HG03354 (cell line): ENCODE measurements around the gene DNAJB11.
"Not testable (repeated sequence)": the region's sequence is repeated elsewhere in the genome, so short reads cannot be mapped to it uniquely, and the experiment has no call there.

ENCODE experiments used
- ATAC-seq: cut with Tn5 transposase; IDR thresholded peaks from one replicate; pipeline ENCODE4 v1.9.1; 2021; ENCODE audit warnings: mild to moderate bottlenecking; ENCODE audit not compliant: unreplicated experiment, poor library complexity, severe bottlenecking

DNAJB11 gene

DNA sequence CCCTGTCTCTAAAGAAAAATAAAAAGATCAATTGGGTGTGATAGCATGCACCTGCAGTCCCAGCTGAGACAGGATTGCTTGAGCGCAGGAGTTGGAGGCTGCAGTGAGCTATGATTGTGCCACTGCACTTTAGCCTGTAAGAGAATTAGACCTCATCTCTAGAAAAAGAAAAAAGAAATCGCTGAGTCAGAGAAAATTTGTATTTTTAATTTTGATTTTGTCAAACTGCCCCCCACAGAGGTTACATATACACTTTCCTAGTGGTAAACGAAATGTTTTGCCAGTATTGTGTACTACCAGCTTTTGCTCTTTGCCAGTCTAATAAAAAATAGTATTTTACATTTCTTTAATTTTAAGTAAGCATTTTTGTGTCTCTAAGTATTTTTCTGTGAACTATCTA is 21.0 kb upstream of the DNAJB11 start:
- no peak for ATAC-seq

DNA sequence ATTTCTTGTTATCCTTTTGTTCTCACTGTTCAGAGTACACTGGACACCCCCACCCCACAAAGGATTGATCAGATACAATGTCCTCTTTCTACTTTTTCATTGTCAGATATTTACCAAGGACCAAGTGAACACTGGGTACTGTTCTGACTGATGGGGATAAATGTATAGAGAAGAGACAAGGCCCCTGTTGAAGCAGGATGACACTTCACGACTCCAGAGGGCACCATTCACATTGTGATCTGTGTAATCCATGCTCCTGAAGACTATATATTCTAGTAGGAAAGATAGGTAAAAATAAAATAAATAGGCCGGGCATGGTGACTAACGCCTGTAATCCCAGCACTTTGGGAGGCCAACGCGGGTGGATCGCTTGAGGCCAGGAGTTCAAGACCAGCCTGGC is 19.1 kb upstream of the DNAJB11 start:
- ATAC-seq = no peak

DNA sequence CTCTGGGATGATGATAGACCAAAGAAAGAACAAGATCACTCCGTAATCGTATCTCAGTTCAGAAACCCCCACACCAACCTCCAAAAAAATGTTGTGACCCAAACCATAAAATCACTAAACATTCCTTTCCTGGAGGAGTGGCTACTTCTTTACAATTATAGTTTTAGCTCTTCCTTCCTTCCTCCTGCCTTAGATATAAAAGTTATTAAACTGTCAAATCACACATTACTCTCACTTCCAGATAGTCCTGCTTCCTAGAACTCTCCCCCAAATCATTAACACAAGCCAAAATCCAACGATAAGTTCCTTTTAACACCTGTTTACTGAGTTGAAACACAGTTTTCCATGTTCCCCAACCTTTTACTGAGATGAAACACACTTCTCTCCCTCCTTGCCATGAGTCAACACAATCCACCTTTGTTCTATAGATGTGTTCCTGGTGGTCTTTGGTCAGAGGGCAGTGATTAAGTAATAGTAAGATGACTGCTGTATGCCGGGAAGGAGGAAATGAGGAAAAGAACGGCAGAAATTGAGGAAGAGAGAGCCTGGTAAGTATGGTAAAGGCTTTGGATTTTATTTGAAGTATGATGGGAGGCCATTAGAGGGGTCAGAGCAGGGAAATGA is 18.0 kb upstream of the DNAJB11 start:
- ATAC-seq = no peak

DNA sequence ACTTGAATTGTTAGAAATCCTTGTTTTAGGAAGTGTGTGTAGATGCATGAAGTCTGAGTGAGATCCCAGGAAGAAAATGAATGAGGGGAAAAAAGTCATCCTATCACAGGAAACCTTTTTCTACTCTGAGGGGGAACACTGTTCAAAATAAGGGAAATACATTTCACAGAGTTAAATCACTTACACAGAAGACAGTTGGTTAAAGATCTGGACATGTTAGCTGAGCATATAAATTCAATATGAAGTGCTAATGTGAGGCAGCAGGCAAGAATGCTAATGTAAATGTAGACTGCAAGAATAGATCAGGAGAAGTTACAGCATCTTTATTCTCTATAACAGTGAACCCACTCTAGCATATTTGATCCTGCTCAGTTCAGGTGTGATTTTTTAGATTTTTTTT is 5.9 kb upstream of the DNAJB11 start:
- no peak for ATAC-seq

DNA sequence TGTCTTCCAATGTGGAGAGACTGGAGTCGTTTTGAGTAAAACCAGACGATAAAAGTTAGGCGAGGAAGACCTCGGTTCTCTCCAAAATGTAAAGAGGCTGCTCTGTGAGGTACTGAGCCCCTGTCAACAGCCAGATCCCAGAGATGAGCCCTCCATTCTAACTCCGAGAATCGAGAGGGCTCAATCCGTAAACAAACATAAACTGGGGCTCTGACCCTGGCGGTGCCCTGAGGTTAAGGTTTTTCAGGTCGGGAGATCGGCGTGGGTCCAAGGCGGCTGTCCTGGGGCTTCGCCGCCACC is 3.8 kb upstream of the DNAJB11 start:
- ATAC-seq = no peak

DNA sequence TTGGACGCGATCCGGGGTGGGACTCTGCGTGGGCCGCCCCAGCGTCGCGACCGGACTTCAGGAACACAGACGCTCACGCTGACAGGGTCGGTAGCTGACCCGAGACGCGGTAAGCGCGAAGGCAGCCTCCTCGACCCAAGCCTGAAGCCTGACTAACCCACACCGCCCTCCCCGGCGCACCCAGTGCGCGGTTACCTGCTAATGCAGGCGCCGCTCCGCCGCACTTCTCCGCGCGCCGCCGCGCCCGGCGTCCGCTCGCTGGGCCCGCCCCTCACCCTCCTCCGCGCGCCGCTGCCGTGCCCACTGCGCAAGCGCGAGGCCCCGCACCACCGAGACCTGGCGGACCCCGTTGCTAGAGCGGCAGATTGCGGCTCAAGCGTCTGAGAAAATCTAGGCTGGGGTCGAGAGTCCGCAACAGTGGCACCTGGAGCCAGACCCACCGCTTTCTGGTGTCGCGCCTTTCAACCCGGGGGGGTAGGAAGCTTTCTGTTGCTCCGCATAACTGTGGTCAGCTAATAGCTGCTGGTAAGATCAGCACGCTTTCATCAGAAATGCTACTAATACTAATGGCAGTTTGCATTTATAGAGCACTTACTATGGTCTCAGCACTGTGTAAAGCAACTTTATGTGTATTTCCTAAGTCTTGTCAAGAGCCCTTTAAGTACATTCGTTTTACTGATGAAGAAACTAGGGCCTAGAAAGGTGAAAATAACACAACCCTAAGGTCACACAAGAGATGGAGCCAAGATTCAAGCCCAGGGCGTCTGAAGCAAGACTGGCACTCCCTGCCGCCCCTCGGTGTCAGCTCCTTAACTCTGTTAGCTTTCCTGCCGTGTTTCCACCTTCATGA is 3.2 kb upstream of the DNAJB11 start, which contains the start of gene TBCCD1:
TBCCD1 (minus strand) TSS at position 268 of the 850 bp plus-strand sequence. CDS start 3,010 bp downstream, outside the sequence.
- ATAC-seq = peak; percentile 55

DNA sequence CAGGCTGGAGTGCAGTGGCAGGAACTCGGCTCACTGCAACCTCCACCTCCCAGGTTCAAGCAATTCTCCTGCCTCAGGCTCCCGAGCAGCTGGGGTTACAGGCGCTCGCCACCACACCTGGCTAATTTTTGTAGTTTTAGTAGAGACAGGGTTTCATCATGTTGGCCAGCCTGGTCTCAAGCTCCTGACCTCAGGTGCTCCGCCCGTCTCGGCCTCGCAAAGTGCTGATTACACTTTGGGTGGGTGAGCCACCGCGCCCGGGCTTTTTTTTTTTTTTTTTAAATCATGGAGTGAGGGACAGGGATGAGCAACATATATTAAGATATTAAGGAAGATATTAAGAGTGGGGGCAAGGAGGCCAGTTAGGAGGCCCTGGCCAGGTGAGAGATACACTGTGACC is 1.2 kb upstream of the DNAJB11 start:
- ATAC-seq = not testable (repeated sequence)

DNA sequence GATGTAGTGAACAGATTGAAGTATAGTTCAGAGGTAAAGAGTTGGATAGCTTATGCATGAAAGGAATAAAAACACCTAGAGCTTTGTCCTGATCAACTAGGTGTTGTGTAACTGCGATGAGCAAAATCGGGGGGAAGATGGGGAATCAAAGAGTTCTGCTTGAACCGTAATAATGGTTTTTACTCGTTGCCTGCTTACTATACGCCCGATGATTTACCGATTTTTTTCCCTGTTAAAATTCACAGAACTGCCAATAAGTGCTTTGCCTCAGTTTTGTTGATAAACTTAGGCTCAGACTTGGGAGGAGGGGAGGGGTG is 783 bp upstream of the DNAJB11 start:
- no peak for ATAC-seq

DNA sequence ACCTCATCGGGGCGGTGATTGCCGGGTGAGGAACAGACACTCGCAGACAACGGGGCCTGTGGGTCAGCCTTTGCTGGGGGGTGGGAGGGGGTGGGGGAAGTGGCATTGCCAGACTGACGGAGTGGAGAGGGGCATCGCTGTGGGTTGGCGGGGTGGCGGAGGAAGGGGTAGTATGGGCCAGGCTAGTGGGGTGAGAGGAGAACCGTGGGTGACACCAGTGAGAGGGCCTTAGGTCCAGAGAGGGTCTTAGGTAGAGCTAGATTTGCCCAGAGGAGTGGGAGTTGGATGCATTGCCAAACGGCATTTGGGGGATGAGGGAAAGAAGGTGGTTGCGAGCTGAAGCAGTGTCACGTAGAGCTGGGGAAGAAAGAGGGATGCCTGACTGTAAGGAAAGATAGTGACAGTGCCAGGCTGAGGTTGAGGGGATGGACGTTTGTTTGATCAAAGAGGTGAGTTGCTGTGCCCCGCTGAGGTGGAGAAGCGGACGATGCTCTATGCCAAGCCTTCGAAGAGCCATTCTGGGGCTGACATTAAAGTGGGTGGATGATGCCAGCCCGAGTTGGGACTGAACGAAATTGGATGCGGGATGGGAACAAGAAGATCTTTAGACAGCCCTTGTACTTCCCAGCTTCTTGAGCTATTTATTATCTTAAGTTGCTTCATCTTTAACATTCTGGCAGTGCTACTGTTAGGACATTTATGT is 572 bp downstream of the DNAJB11 start:
- no peak for ATAC-seq

DNA sequence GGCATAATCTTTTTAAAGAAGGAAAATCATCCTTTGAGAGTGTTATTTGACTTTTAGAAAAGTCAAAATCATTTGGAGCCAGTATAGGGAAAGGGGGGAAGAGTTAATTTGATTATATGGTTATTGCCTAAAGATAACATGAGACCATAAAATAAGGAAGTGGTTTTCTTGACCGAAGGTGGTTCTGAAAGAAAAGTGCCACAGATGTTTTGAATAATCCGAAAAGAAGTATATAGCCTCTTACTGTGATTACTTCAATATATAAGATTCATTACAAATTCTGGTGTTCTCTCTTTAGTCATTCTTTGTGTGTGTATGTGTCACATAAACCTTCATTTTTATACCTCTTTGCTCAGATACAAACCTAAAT is 1.1 kb downstream of the DNAJB11 start:
- no peak for ATAC-seq

DNA sequence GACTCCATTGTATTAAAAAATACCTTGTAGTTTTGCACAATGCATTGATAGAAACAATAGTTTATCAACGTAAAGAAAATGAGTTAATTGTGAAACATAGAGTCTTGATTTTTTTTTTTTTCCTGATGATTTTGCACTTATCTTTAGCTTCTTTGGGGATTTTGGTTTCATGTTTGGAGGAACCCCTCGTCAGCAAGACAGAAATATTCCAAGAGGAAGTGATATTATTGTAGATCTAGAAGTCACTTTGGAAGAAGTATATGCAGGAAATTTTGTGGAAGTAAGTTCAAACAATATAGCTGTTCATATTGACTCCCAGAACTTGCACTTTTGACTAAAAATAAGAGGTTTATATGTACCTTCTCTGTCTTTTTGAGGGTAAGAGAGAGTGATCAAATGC is 7.0 kb downstream of the DNAJB11 start:
- no peak for ATAC-seq

DNA sequence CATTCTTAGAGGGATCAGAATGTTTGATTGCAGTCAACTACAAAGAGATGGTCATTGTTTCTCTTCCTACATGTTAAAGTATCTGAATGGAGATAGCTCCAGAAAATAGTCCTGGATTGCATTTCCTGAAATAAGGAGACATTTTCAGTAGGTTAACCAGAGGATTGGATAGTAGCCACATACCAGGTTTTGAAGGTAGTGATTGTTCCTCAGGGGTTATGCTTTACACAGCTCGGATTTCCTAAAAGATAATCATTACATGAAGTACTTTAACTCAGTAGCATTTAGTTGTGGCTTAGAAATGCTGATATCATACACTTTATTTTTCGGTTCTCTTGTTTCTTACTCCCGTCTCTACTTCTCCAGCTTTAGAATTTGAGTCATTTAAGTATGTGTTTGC is 10.3 kb downstream of the DNAJB11 start:
- no peak for ATAC-seq

DNA sequence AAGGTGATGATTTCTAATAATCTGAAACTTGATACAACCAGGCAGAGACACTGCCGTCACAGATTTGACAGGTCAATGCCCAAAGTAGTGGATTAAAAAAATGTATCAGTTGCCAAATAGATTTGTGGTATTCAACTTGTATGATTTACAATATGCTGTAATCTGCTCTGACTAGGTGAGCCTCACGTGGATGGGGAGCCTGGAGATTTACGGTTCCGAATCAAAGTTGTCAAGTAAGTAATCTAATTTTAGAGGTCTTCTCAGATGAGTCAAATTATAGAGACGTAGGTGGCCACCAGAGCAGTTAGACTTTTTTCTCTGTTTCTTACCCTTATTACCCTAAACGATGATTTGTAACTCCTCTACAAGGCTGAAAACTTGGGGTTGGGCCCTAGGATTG is 12.0 kb downstream of the DNAJB11 start:
- no peak for ATAC-seq

DNA sequence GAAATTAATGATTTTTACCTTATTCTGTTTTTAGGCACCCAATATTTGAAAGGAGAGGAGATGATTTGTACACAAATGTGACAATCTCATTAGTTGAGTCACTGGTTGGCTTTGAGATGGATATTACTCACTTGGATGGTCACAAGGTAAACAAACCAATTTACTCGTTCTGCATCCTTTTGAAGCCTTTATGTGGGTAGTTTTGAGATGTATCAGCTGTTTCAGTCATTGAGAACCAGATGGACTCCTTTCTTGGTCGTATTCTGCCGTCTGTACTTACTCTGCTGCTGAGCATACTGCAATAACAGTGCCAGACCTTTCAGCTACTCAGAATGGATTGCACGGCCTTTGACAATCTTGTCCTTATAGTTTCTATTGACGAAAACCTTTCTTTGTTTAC is 13.3 kb downstream of the DNAJB11 start:
- no peak for ATAC-seq

DNA sequence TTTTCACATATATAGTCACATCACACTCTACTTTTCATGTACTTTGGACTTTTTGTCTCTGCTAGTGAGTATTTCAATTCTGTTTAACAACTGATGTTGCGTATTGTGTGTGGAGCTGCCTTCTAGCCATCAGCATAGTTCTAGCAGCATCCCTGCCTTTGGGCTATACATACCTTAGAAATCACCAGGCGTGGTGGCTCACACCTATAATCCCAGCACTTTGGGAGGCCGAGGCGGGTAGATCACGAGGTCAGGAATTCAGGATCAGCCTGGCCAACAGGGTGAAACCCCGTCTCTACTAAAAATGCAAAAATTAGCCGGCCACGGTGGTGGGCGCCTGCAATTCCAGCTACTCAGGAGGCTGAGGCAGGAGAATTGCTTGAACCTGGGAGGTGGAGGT is 15.7 kb downstream of the DNAJB11 start:
- ATAC-seq = not testable (repeated sequence)

DNA sequence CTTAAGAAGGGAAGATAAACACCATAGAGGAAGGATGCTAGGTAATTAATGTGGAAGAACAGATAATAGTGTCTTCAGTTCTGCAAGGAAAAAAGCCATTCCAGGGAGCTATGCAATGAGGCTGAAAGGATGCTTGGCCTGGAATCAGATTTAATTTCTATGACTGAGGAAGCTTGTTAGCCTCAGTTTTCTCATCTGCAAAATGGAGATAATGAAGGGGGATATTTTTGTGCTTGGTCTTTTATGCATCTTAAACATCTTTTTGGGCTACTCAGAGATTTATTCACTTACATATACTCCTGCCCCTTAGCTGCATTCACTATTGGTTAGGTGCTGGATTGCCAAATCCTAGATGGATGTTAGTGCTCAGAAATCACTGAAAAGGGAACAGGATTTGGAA is 16.7 kb downstream of the DNAJB11 start:
- no peak for ATAC-seq

DNA sequence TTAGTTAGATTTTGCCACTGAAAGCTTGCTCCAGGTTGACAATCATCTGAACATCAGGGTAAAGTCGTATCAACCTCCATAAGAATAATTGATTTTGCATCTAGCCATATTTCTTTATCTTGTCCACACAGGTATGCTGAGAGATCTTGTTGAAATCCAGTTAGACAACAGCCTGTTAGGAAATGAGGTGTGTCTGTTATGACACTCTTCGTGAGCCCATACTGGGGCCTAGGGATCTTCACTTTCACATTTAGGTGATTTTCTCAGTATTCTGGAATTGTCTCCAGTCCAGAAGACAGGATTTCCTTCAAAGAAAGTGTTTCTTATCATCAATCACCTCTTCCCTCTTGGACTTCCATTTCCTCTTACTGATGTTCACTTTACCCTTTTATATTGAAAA is 18.1 kb downstream of the DNAJB11 start:
- ATAC-seq = no peak

DNA sequence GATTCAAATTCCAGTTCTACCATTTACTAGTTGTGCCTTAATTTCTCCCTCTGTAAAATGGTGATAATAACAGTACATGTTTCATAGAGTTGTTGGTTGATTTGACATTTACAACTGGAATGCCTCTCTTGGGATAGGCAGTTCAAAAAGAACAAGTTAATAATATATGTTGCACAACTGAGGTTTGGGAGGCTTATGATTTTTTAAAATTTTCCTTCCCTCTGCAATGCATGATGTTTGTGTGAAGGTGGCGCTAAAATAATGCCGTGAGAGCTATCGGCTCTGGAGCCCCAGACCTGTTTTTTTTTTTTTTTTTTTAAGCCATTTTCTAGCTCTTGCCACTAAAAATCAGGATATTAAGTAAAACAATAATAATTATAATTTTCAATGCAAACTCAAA is 18.6 kb downstream of the DNAJB11 start:
- ATAC-seq = no peak

DNA sequence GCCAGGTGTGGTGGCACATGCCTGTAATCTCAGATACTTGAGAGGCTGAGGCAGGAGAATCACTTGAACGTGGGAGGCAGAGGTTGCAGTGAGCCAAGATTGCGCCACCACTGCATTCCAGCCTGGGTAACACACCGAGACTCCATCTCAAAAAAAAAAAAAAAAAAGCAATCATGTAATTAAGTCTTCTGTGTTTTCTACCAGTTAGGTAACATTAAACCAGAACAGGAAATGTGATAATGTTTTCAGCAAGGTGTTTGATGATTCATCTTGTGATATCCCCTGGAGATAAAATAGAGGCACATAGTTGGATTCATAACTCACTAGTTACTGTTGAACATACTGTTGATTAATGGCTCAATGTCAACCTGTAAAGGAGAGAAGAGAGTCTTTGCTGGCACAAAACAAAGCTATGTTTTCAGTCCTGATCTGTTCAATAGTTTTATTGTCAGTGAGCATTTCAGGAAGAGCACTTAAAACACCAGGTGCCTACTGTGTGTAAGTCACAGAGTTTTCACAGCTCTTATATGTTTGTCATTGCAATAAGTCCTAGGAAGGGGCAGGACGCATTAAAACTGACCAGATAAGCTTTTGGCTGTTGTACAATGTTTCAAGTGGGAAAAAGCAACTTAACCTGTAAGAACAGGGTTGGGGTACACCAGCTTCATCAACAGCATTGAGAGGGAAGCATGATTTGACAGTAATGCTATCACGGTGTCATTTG is 19.5 kb downstream of the DNAJB11 start:
- ATAC-seq = no peak

DNA sequence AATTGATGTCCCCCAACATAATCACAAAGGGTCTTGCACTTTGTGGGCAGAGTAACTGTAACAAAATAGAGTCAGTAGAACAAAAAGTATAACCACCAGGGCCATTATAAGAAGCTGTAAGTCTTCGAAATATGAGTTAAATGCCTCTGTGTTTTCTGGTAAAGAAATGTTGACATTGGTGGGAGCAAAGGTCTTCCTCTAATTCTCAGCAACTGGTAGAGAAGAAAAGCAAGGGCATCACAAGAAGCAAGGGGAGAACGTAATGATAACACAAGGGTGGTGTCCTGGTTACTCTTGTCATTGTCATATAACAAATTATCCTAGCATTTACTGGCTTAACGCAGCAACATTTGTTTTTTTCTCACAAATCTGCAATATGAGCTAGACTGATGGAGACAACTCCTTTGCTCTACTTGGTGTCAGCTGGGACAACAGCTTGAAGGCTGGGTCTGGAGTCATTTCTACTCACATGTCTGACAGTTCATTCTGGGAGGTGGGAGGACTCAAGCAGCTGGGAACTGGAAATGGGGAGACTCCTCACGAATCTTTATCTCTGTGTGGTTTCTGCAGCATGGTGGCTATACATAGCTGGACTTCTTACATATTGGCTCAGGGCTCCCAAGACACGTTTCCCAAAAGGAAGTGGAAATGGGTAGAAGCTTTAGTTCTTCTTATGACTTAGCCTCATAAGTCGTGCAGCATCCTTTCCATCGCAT is 20.2 kb downstream of the DNAJB11 start:
- ATAC-seq = no peak
